Spleen (tissue), 11 donors: ENCODE data around the gene PATE3. TPM values are rescaled to one million over a fixed set of nuclear protein-coding genes. Genes with fewer than 3 reads are reported as not detected.

Experiments
- DNase-seq: peaks from one replicate; pipeline ENCODE4 v3.0.0-alpha.2; 2020
- H3K27ac ChIP-seq, 8 donors: fragments of 200-600 bp; sonication (generic) in 7 of 8; 1 replicate in 4 of 8; 2 replicates in 4 of 8; pipeline versions ENCODE4 v1.5.0 to v1.8.0; 2016 to 2021; ENCODE audit warnings: inconsistent platforms in 4 of 8, mild to moderate bottlenecking in 4 of 8, moderate library complexity in 1 of 8
- H3K27me3 ChIP-seq, 7 donors: fragments of 200-600 bp; sonication (generic) in 6 of 7; replicated peaks in 1 of 7; 1 replicate in 4 of 7; 2 replicates in 3 of 7; pipeline versions ENCODE4 v1.5.0 to v1.8.0; 2016 to 2021; ENCODE audit warnings: inconsistent platforms in 3 of 7, mild to moderate bottlenecking in 1 of 7
- H3K36me3 ChIP-seq, 6 donors: fragments of 200-600 bp; sonication (generic) in 5 of 6; 1 replicate in 4 of 6; 2 replicates in 2 of 6; pipeline versions ENCODE4 v1.5.0 to v1.8.0; 2016 to 2021; ENCODE audit warnings: inconsistent platforms in 2 of 6
- H3K4me1 ChIP-seq, 6 donors: fragments of 200-600 bp; sonication (generic) in 5 of 6; 1 replicate in 3 of 6; 2 replicates in 3 of 6; pipeline versions ENCODE4 v1.5.0 to v1.8.0; 2016 to 2021; ENCODE audit warnings: inconsistent platforms in 3 of 6
- H3K4me3 ChIP-seq, 8 donors: fragments of 200-600 bp; sonication (generic) in 7 of 8; 1 replicate in 4 of 8; 2 replicates in 4 of 8; pipeline versions ENCODE4 v1.5.0 to v1.8.0; 2016 to 2021; ENCODE audit warnings: inconsistent platforms in 4 of 8, mild to moderate bottlenecking in 4 of 8, moderate library complexity in 2 of 8
- H3K9me3 ChIP-seq, 8 donors: fragments of 200-600 bp; sonication (generic) in 7 of 8; 1 replicate in 4 of 8; 2 replicates in 4 of 8; pipeline versions ENCODE4 v1.5.0 to v1.8.0; 2016 to 2021; ENCODE audit warnings: inconsistent platforms in 4 of 8
- POLR2A ChIP-seq, 3 donors: fragments of 450-650 bp; IDR thresholded peaks; one replicate each; pipeline ENCODE4 v1.5.1; 2017; ENCODE audit warnings: antibody characterized with exemption in 3 of 3, mild to moderate bottlenecking in 1 of 3
- POLR2AphosphoS5 ChIP-seq, 3 donors: sonication (generic); formaldehyde crosslinking; IDR thresholded peaks; one replicate each; pipeline ENCODE4 v1.5.1; 2017; ENCODE audit warnings: antibody characterized with exemption in 3 of 3
- WGBS, 5 donors: extraction: QIAGEN DNeasy Blood & Tissue Kit in 3 of 5; methylation state at CpG; one replicate each; pipeline versions ENCODE4 v1.1.5 to v1.1.7; 2013 to 2018; 5-methylcytosine and 5-hydroxymethylcytosine counted together
- intact Hi-C: fragments of 100-400 bp; cut with DNase I; formaldehyde crosslinking; loops from one replicate; pipeline ENCODE4 v1.15.0; 2023; ENCODE audit warnings: low total_unique reads
- polyA plus RNA-seq, 3 donors: library from polyadenylated mRNA; stranded (reverse); fragments of 200-250 nt; gene quantifications; one replicate each; pipeline ENCODE4 v1.2.1, GENCODE V29; 2013
- total RNA-seq, 7 donors: library from RNA; depleted of rRNA in 3 of 7; stranded (reverse); fragments of >200 nt in 3 of 7; fragmentation: NEBNext Ultra II Directional in 4 of 7; extraction: Animal tissue kit (Norgen Biotek cat#: 25700) in 4 of 7; gene quantifications; one replicate each; pipeline versions ENCODE4 v1.1.0 to v1.2.1, GENCODE V29; 2016 to 2021
- TF ChIP-seq, protein P1 (sequence below), 11 experiments: fragments of 200-600 bp in 7 of 11; fragments of 450-650 bp in 4 of 11; sonication (generic) in 4 of 11; IDR thresholded peaks in 8 of 11; conservative IDR thresholded peaks in 3 of 11; 1 replicate in 7 of 11; 2 replicates in 4 of 11; pipeline versions ENCODE4 v1.4.0 to v1.8.0; 2016 to 2021; ENCODE audit warnings: antibody characterized with exemption in 11 of 11, inconsistent platforms in 4 of 11, mild to moderate bottlenecking in 1 of 11
- donor health status: healthy with polysubstance abuse.
- donor health status: DM: no; HTN: no; CAD: no; lungs with moderate emphysema.
- donor health status: DM: no; HTN: no; CAD: no.
- donor health status: Bipolar disorder and iron deficiency.
- donor health status: healthy.
- donor health status: DM: no; HTN: no; CAD: no.
- donor health status: DM: yes; HTN: yes; CAD: no.

The PATE3 gene
- total and polyA plus RNA-seq, 10 donors, result not detected

- Histone ChIP-seq H3K4me1 (no peaks in the 10 kb centered on the region), H3K9me3 (no peaks in the 10 kb centered on the region), H3K4me3 (no peak overlapping the region), H3K36me3 (no peaks in the 10 kb centered on the region), H3K27ac (no peak overlapping the region), H3K27me3 (peaks cover 0 to 13% (median 0%) of the 10 kb centered on the region in 7 donors)
- 53 to 80% (median 71%) methylated on average over 1 of the region's 1 CpG for WGBS, 5 donors
- no peak for DNase-seq
- intact Hi-C loops, result no loop called here
- TF ChIP-seq POLR2AphosphoS5 (IDR thresholded peaks at IDR 0.05), result no peak
- no peak for TF ChIP-seq POLR2A (IDR thresholded peaks at IDR 0.05)
- TF ChIP-seq, protein P1, sequence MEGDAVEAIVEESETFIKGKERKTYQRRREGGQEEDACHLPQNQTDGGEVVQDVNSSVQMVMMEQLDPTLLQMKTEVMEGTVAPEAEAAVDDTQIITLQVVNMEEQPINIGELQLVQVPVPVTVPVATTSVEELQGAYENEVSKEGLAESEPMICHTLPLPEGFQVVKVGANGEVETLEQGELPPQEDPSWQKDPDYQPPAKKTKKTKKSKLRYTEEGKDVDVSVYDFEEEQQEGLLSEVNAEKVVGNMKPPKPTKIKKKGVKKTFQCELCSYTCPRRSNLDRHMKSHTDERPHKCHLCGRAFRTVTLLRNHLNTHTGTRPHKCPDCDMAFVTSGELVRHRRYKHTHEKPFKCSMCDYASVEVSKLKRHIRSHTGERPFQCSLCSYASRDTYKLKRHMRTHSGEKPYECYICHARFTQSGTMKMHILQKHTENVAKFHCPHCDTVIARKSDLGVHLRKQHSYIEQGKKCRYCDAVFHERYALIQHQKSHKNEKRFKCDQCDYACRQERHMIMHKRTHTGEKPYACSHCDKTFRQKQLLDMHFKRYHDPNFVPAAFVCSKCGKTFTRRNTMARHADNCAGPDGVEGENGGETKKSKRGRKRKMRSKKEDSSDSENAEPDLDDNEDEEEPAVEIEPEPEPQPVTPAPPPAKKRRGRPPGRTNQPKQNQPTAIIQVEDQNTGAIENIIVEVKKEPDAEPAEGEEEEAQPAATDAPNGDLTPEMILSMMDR (IDR thresholded peaks at IDR 0.05 in 8 of 11, conservative IDR thresholded peaks at IDR 0.05 in 3 of 11), result no peak
Measured at GRCh38 chr11:125766251-125766650, 21.7 kb upstream of the PATE3 start.

- no peak overlapping the region for H3K4me3 ChIP-seq
- H3K27me3 ChIP-seq, result peaks cover 0 to 13% (median 0%) of the 10 kb centered on the region in 7 donors
- DNase-seq, result no peak
- no peaks in the 10 kb centered on the region for H3K9me3 ChIP-seq
- no peak overlapping the region for H3K27ac ChIP-seq
- 62 to 72% (median 63%) methylated on average over 10 of the region's 10 CpGs for WGBS, 5 donors
- no peaks in the 10 kb centered on the region for H3K4me1 ChIP-seq
- intact Hi-C loops, result no loop called here
- H3K36me3 ChIP-seq, result no peaks in the 10 kb centered on the region
- no peak for TF ChIP-seq POLR2A (IDR thresholded peaks at IDR 0.05)
- TF ChIP-seq, protein P1 (IDR thresholded peaks at IDR 0.05 in 8 of 11, conservative IDR thresholded peaks at IDR 0.05 in 3 of 11), result no peak
- TF ChIP-seq POLR2AphosphoS5 (IDR thresholded peaks at IDR 0.05), result no peak
Measured at GRCh38 chr11:125768336-125769046, 19.4 kb upstream of the PATE3 start.

GRCh38 chr11:125770583-125770982, 17.3 kb upstream of the PATE3 start:
- WGBS, 5 donors, result 69 to 88% (median 77%) methylated on average over 2 of the region's 2 CpGs
- Histone ChIP-seq H3K4me3 (no peak overlapping the region), H3K9me3 (no peaks in the 10 kb centered on the region), H3K4me1 (no peaks in the 10 kb centered on the region), H3K27me3 (peaks cover 0 to 5% (median 0%) of the 10 kb centered on the region in 7 donors), H3K36me3 (no peaks in the 10 kb centered on the region), H3K27ac (no peak overlapping the region)
- TF ChIP-seq POLR2A (IDR thresholded peaks at IDR 0.05) (no peak), POLR2AphosphoS5 (IDR thresholded peaks at IDR 0.05) (no peak)
- TF ChIP-seq, protein P1 (IDR thresholded peaks at IDR 0.05 in 8 of 11, conservative IDR thresholded peaks at IDR 0.05 in 3 of 11), result no peak
- no peak for DNase-seq
- intact Hi-C loops, result no loop called here

GRCh38 chr11:125772834-125773505, 15.0 kb upstream of the PATE3 start:
- Histone ChIP-seq H3K27me3 (peaks cover 0 to 5% (median 0%) of the 10 kb centered on the region in 7 donors), H3K27ac (no peak overlapping the region), H3K4me3 (no peak overlapping the region), H3K36me3 (no peaks in the 10 kb centered on the region), H3K9me3 (no peaks in the 10 kb centered on the region), H3K4me1 (no peaks in the 10 kb centered on the region)
- TF ChIP-seq, protein P1 (IDR thresholded peaks at IDR 0.05 in 8 of 11, conservative IDR thresholded peaks at IDR 0.05 in 3 of 11), result no peak
- TF ChIP-seq POLR2AphosphoS5 (IDR thresholded peaks at IDR 0.05) (no peak), POLR2A (IDR thresholded peaks at IDR 0.05) (no peak)
- intact Hi-C loops, result no loop called here
- 57 to 83% (median 77%) methylated on average over 3 of the region's 3 CpGs for WGBS, 5 donors
- no peak for DNase-seq
